Endothelial cell of umbilical vein (primary cell): ENCODE results near the gene NT5C1A.

ENCODE experiments used
- MYC ChIP-seq: IDR thresholded peaks from one replicate; pipeline ENCODE4 v1.6.1; 2011; ENCODE audit warnings: mild to moderate bottlenecking, low read depth, low read length
- POLR2A ChIP-seq: IDR thresholded peaks from 2 replicates; pipeline ENCODE4 v1.6.1; 2012; ENCODE audit warnings: low read depth, mild to moderate bottlenecking, control low read depth, low read length
- POLR2AphosphoS5 ChIP-seq: IDR thresholded peaks from 2 replicates; pipeline ENCODE4 v1.6.1; 2012; ENCODE audit warnings: low read depth, mild to moderate bottlenecking, control low read depth, low read length, moderate library complexity; ENCODE audit not compliant: insufficient read depth
- TF ChIP-seq, protein P1 (sequence below), 2 donors: IDR thresholded peaks; 1 replicate in 1 of 2; 2 replicates in 1 of 2; pipeline ENCODE4 v1.5.1; 2011; ENCODE audit warnings: low read length in 2 of 2, mild to moderate bottlenecking in 2 of 2, moderate library complexity in 2 of 2, control low read depth in 1 of 2, inconsistent platforms in 1 of 2, low read depth in 1 of 2; ENCODE audit not compliant: insufficient read depth in 1 of 2; ENCODE audit errors: extremely low read depth in 1 of 2

DNA sequence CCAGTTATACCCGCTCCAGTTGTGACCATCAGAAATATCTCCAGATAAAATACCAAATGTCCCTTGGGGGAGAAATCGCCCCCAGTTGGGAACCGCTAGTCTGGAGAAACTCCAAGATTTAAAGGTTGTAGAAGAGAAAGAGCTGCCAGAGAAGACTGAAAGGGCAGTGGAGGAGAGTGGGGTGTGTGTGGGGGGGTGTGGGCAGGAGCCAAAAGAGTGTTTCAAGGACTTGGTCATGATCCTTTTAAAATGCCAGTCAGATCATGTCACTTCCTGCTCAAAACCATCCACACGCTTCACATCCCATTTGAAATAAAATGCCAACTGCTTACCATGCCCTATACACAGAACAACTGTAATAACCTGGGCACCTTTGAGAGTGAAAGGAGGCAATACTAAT is 29.1 kb downstream of the NT5C1A start:
- TF ChIP-seq, protein P1, sequence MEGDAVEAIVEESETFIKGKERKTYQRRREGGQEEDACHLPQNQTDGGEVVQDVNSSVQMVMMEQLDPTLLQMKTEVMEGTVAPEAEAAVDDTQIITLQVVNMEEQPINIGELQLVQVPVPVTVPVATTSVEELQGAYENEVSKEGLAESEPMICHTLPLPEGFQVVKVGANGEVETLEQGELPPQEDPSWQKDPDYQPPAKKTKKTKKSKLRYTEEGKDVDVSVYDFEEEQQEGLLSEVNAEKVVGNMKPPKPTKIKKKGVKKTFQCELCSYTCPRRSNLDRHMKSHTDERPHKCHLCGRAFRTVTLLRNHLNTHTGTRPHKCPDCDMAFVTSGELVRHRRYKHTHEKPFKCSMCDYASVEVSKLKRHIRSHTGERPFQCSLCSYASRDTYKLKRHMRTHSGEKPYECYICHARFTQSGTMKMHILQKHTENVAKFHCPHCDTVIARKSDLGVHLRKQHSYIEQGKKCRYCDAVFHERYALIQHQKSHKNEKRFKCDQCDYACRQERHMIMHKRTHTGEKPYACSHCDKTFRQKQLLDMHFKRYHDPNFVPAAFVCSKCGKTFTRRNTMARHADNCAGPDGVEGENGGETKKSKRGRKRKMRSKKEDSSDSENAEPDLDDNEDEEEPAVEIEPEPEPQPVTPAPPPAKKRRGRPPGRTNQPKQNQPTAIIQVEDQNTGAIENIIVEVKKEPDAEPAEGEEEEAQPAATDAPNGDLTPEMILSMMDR (IDR thresholded peaks at IDR 0.05; ENCODE audit: extremely low read depth in 1 of 2, insufficient read depth in 1 of 2, low read depth in 1 of 2, low read length in 2 of 2) = no peak
- TF ChIP-seq MYC (no peak), POLR2AphosphoS5 (no peak), POLR2A (no peak)
